ENCODE data around the gene EIF3A.

- no peak for TF ChIP-seq CTCF (IDR thresholded peaks at IDR 0.05; ENCODE audit: insufficient read depth, low read length, poor library complexity, severe bottlenecking)
- no peak for TF ChIP-seq EZH2phosphoT487 (conservative IDR thresholded peaks at IDR 0.05; ENCODE audit: low read length)
Observed at GRCh38 chr10:119115926-119116325, 35.3 kb upstream of the EIF3A start.
